ENCODE measurements around the gene UBE3C.

- TF ChIP-seq, protein P1, sequence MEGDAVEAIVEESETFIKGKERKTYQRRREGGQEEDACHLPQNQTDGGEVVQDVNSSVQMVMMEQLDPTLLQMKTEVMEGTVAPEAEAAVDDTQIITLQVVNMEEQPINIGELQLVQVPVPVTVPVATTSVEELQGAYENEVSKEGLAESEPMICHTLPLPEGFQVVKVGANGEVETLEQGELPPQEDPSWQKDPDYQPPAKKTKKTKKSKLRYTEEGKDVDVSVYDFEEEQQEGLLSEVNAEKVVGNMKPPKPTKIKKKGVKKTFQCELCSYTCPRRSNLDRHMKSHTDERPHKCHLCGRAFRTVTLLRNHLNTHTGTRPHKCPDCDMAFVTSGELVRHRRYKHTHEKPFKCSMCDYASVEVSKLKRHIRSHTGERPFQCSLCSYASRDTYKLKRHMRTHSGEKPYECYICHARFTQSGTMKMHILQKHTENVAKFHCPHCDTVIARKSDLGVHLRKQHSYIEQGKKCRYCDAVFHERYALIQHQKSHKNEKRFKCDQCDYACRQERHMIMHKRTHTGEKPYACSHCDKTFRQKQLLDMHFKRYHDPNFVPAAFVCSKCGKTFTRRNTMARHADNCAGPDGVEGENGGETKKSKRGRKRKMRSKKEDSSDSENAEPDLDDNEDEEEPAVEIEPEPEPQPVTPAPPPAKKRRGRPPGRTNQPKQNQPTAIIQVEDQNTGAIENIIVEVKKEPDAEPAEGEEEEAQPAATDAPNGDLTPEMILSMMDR (optimal IDR thresholded peaks at IDR 0.05 in 1 of 3, IDR thresholded peaks at IDR 0.05 in 1 of 3, conservative IDR thresholded peaks at IDR 0.05 in 1 of 3; ENCODE audit: extremely low read depth in 1 of 3, insufficient read depth in 2 of 3, low read length in 3 of 3): no peak
- no peak for TF ChIP-seq EZH2 (IDR thresholded peaks at IDR 0.05; ENCODE audit: low read length)
Observed at GRCh38 chr7:157177983-157178381, 39.3 kb downstream of the UBE3C start.
